ENCODE results near the gene BSG.

- TF ChIP-seq CTCF (IDR thresholded peaks at IDR 0.05; ENCODE audit: poor library complexity) (no peak), EZH2 (IDR thresholded peaks at IDR 0.05; ENCODE audit: borderline replicate concordance) (no peak)
Measured at GRCh38 chr19:525857-526419, 46.5 kb upstream of the BSG start.

Data from hepatocyte (in vitro differentiated cells).